Common myeloid progenitor, CD34-positive (primary cell): ENCODE measurements around the gene GRPEL2.

Experiments
- CTCF ChIA-PET: fragments of 350-600 bp; sonication (Branson Sonifier 250); formaldehyde crosslinking; loops from one replicate; lab custom pipeline; 2021; ENCODE audit warnings: antibody characterized with exemption; lab: Charles Lee
- POLR2A ChIA-PET: fragments of 350-600 bp; sonication (Branson Sonifier 250); formaldehyde crosslinking; loops from one replicate; lab custom pipeline; 2021; ENCODE audit warnings: antibody characterized with exemption; lab: Charles Lee
- DNase-seq, 3 donors: peaks; one replicate each; pipeline versions ENCODE4 v3.0.0 to v3.0.0-alpha.2; 2013
- H3K27ac ChIP-seq, 2 experiments: 1 replicate in 1 of 2; 2 replicates in 1 of 2; pipeline ENCODE4 v1.7.0; 2013; ENCODE audit warnings: inconsistent platforms in 2 of 2, low read length in 2 of 2, mild to moderate bottlenecking in 2 of 2, low read depth in 1 of 2, moderate library complexity in 1 of 2; ENCODE audit not compliant: severe bottlenecking in 2 of 2, insufficient read depth in 1 of 2, poor library complexity in 1 of 2
- H3K27me3 ChIP-seq, 5 experiments: replicated peaks in 2 of 5; 1 replicate in 3 of 5; 2 replicates in 2 of 5; pipeline versions ENCODE4 v1.6.1 to v1.7.0; 2013; ENCODE audit warnings: low read length in 4 of 5, mild to moderate bottlenecking in 2 of 5, moderate library complexity in 2 of 5, inconsistent platforms in 1 of 5; ENCODE audit not compliant: insufficient read depth in 5 of 5, control insufficient read depth in 4 of 5
- H3K36me3 ChIP-seq, 4 experiments: 1 replicate in 2 of 4; 2 replicates in 2 of 4; pipeline versions ENCODE4 v1.6.1 to v1.7.0; 2013; ENCODE audit warnings: low read length in 3 of 4, control low read depth in 1 of 4, mild to moderate bottlenecking in 1 of 4; ENCODE audit not compliant: control insufficient read depth in 4 of 4, insufficient read depth in 4 of 4
- H3K4me1 ChIP-seq, 4 experiments: 1 replicate in 3 of 4; 2 replicates in 1 of 4; pipeline versions ENCODE4 v1.6.1 to v1.7.1; 2013; ENCODE audit warnings: low read length in 3 of 4, mild to moderate bottlenecking in 3 of 4, control low read depth in 1 of 4, inconsistent platforms in 1 of 4, moderate library complexity in 1 of 4; ENCODE audit not compliant: control insufficient read depth in 4 of 4, insufficient read depth in 4 of 4; ENCODE audit errors: control extremely low read depth in 1 of 4
- H3K4me3 ChIP-seq, 7 experiments: 1 replicate in 4 of 7; 2 replicates in 3 of 7; pipeline versions ENCODE4 v1.5.1 to v1.7.0; 2013; ENCODE audit warnings: mild to moderate bottlenecking in 7 of 7, low read length in 6 of 7, moderate library complexity in 6 of 7, inconsistent platforms in 2 of 7, low read depth in 2 of 7, control low read depth in 1 of 7; ENCODE audit not compliant: insufficient read depth in 4 of 7, control insufficient read depth in 1 of 7; ENCODE audit errors: extremely low read depth in 1 of 7
- H3K9me3 ChIP-seq, 5 experiments: 1 replicate in 4 of 5; 2 replicates in 1 of 5; pipeline versions ENCODE4 v1.6.1 to v1.7.1; 2013; ENCODE audit warnings: low read length in 4 of 5, mild to moderate bottlenecking in 2 of 5, inconsistent platforms in 1 of 5, low read depth in 1 of 5, moderate library complexity in 1 of 5; ENCODE audit not compliant: control insufficient read depth in 4 of 5, insufficient read depth in 2 of 5; ENCODE audit errors: control extremely low read depth in 1 of 5
- WGBS: methylation state at CpG from one replicate; pipeline ENCODE4 v1.1.5; 2013; ENCODE audit not compliant: insufficient coverage; 5-methylcytosine and 5-hydroxymethylcytosine counted together

GRPEL2 gene

GRCh38 chr5:149352169-149352568 lies 6.9 kb downstream of the GRPEL2 start:
- Histone ChIP-seq H3K9me3 (no peaks in the 10 kb centered on the region), H3K27ac (no peak overlapping the region), H3K4me3 (no peak overlapping the region), H3K36me3 (peaks cover 20 to 61% (median 36%) of the 10 kb centered on the region in 4 experiments), H3K27me3 (no peaks in the 10 kb centered on the region), H3K4me1 (peaks cover 0 to 20% (median 6%) of the 10 kb centered on the region in 4 experiments)
- WGBS, result no CpG with 5 or more reads among the region's 4 CpGs
- DNase-seq, result no peak
- ChIA-PET CTCF (interaction anchor here (0.6 to 7.2 kb wide), 3 partner anchors 18 to 88 kb away, joined by 3 to 81 read pairs (median 5); no protein-coding TSS in a partner anchor), POLR2A (no interaction called here)

GRCh38 chr5:149353911-149354310 lies 8.6 kb downstream of the GRPEL2 start:
- Histone ChIP-seq H3K27me3 (no peaks in the 10 kb centered on the region), H3K36me3 (peaks cover 13 to 47% (median 32%) of the 10 kb centered on the region in 4 experiments), H3K27ac (no peak overlapping the region), H3K4me1 (peaks cover 0 to 15% (median 9%) of the 10 kb centered on the region in 4 experiments), H3K4me3 (no peak overlapping the region), H3K9me3 (no peaks in the 10 kb centered on the region)
- CTCF ChIA-PET, result interaction anchor here (1.0 to 7.2 kb wide), 5 partner anchors 9 to 39 kb away, joined by 3 to 81 read pairs (median 3); no protein-coding TSS in a partner anchor
- POLR2A ChIA-PET, result no interaction called here
- 100% methylated on average over 1 of the region's 2 CpGs for WGBS
- DNase-seq, result no peak

GRCh38 chr5:149355688-149356087 lies 10.4 kb downstream of the GRPEL2 start:
- no peak overlapping the region for H3K4me3 ChIP-seq
- no peaks in the 10 kb centered on the region for H3K27me3 ChIP-seq
- CTCF ChIA-PET, result interaction anchor here (0.8 to 22.5 kb wide), 5 partner anchors 13 to 47 kb away, joined by 3 to 209 read pairs (median 17); partner anchors contain the start of gene IL17B
- peaks cover 2 to 33% (median 13%) of the 10 kb centered on the region in 4 experiments for H3K4me1 ChIP-seq
- H3K36me3 ChIP-seq, result peaks cover 5 to 31% (median 18%) of the 10 kb centered on the region in 4 experiments
- no peak for DNase-seq
- no peaks in the 10 kb centered on the region for H3K9me3 ChIP-seq
- 90% methylated on average over 1 of the region's 1 CpG for WGBS
- H3K27ac ChIP-seq, result no peak overlapping the region
- POLR2A ChIA-PET, result no interaction called here

GRCh38 chr5:149356391-149356790 lies 11.1 kb downstream of the GRPEL2 start:
- Histone ChIP-seq H3K9me3 (no peaks in the 10 kb centered on the region), H3K4me1 (peaks cover 2 to 34% (median 13%) of the 10 kb centered on the region in 4 experiments), H3K27me3 (no peaks in the 10 kb centered on the region), H3K4me3 (no peak overlapping the region), H3K27ac (no peak overlapping the region), H3K36me3 (peaks cover 2 to 25% (median 13%) of the 10 kb centered on the region in 4 experiments)
- no peak for DNase-seq
- 94% methylated on average over 8 of the region's 8 CpGs for WGBS
- CTCF ChIA-PET, result interaction anchor here (1.8 to 22.5 kb wide), 4 partner anchors 13 to 39 kb away, joined by 10 to 209 read pairs (median 49); partner anchors contain the start of gene IL17B
- POLR2A ChIA-PET, result no interaction called here

- Histone ChIP-seq H3K4me1 (peaks cover 2 to 34% (median 13%) of the 10 kb centered on the region in 4 experiments), H3K4me3 (peak within 1 kb of the TSS; percentile 67 to 92 (median 82)), H3K36me3 (peaks cover 2 to 16% (median 9%) of the 10 kb centered on the region in 4 experiments), H3K9me3 (no peaks in the 10 kb centered on the region), H3K27ac (peak within 1 kb of the TSS in 1 of 2 experiments; percentile 73), H3K27me3 (no peaks in the 10 kb centered on the region)
- ChIA-PET CTCF (interaction anchor here (0.9 to 22.5 kb wide), 11 partner anchors 8 to 43 kb away, joined by 3 to 209 read pairs (median 4); partner anchors contain the start of gene IL17B), POLR2A (interaction anchor here (0.7 to 1.4 kb wide), 2 partner anchors 11 to 23 kb away, joined by 3 to 4 read pairs; no protein-coding TSS in a partner anchor)
- under 1% methylated on average over 54 of the region's 61 CpGs for WGBS
- DNase-seq, result peak; percentile 92 to 96 (median 93)
These were observed 12.3 kb downstream of the GRPEL2 start, which contains the start of gene PCYOX1L for GRCh38 chr5:149357370-149358293. TSS of gene PCYOX1L (plus strand) at chr5:149358046. CDS start at chr5:149358069, 23 bp downstream.

GRCh38 chr5:149358294-149358651 lies 13.0 kb downstream of the GRPEL2 start:
- H3K27ac ChIP-seq, result peak overlapping the region in 1 of 2 experiments; percentile 73
- peak in 2 of 3 donors; percentile 59 to 70 for DNase-seq
- no peaks in the 10 kb centered on the region for H3K27me3 ChIP-seq
- ChIA-PET CTCF (interaction anchor here (0.8 to 22.5 kb wide), 10 partner anchors 9 to 41 kb away, joined by 3 to 209 read pairs (median 5); partner anchors contain the start of gene IL17B), POLR2A (interaction anchor here (1.4 kb wide), 1 partner anchor 12 kb away, joined by 4 read pairs; no protein-coding TSS in a partner anchor)
- H3K4me3 ChIP-seq, result peak overlapping the region; percentile 67 to 92 (median 82)
- H3K9me3 ChIP-seq, result no peaks in the 10 kb centered on the region
- peaks cover 2 to 13% (median 7%) of the 10 kb centered on the region in 4 experiments for H3K36me3 ChIP-seq
- peaks cover 2 to 38% (median 13%) of the 10 kb centered on the region in 4 experiments for H3K4me1 ChIP-seq
- WGBS, result 0% methylated on average over 13 of the region's 18 CpGs
